ENCODE data around the gene CGNL1. TPM values are rescaled to one million over a fixed set of nuclear protein-coding genes. Genes with fewer than 3 reads are reported as not detected.

The CGNL1 gene
- total RNA-seq, 6 experiments from 2014 or later, result 23.6 to 54.5 (median 42.9) TPM

- no peak for ATAC-seq
- Histone ChIP-seq H3K9me3 (no peaks in the 10 kb centered on the region), H3K27me3 (no peaks in the 10 kb centered on the region), H3K27ac (no peak overlapping the region), H3K4me3 (no peak overlapping the region), H3K4me1 (no peaks in the 10 kb centered on the region), H3K36me3 (peaks cover 0 to 35% (median 1%) of the 10 kb centered on the region in 4 donors)
- TF ChIP-seq CTCF (IDR thresholded peaks at IDR 0.05), result no peak
- TF ChIP-seq POLR2A (IDR thresholded peaks at IDR 0.05), result no peak
- intact Hi-C loops (cut with DNase I), result loop anchor here in 1 of 2 donors (10.0 kb wide), 1 partner anchor 203 kb away; no protein-coding TSS in a partner anchor
- 91% methylated on average over 4 of the region's 4 CpGs for WGBS (ENCODE audit: insufficient coverage, low coverage, low lambda C conversion rate, missing lambda C conversion rate)
- DNase-seq, result no peak
Observed at GRCh38 chr15:57537488-57538264, 161.4 kb downstream of the CGNL1 start.

GRCh38 chr15:57538265-57538529 is 161.9 kb downstream of the CGNL1 start:
- intact Hi-C loops (cut with DNase I), result loop anchor here in 1 of 2 donors (10.0 kb wide), 1 partner anchor 203 kb away; no protein-coding TSS in a partner anchor
- no peaks in the 10 kb centered on the region for H3K4me1 ChIP-seq
- H3K27me3 ChIP-seq, result no peaks in the 10 kb centered on the region
- no peak for DNase-seq
- no peaks in the 10 kb centered on the region for H3K9me3 ChIP-seq
- no peak for ATAC-seq
- peaks cover 0 to 34% (median 1%) of the 10 kb centered on the region in 4 donors for H3K36me3 ChIP-seq
- H3K27ac ChIP-seq, result no peak overlapping the region
- no peak overlapping the region for H3K4me3 ChIP-seq
- TF ChIP-seq CTCF (IDR thresholded peaks at IDR 0.05), result no peak
- TF ChIP-seq POLR2A (IDR thresholded peaks at IDR 0.05), result no peak

GRCh38 chr15:57538821-57539220 is 162.5 kb downstream of the CGNL1 start:
- no peak for DNase-seq
- H3K9me3 ChIP-seq, result no peaks in the 10 kb centered on the region

GRCh38 chr15:57540211-57540610 is 163.9 kb downstream of the CGNL1 start:
- no peaks in the 10 kb centered on the region for H3K27me3 ChIP-seq
- ATAC-seq, result no peak
- DNase-seq, result no peak
- H3K4me1 ChIP-seq, result no peaks in the 10 kb centered on the region
- H3K36me3 ChIP-seq, result peaks cover 0 to 45% (median 9%) of the 10 kb centered on the region in 4 donors
- WGBS (ENCODE audit: insufficient coverage, low coverage, low lambda C conversion rate, missing lambda C conversion rate), result 75% methylated on average over 3 of the region's 3 CpGs
- no peak overlapping the region for H3K27ac ChIP-seq
- intact Hi-C loops (cut with DNase I), result no loop called here
- TF ChIP-seq CTCF (IDR thresholded peaks at IDR 0.05), result no peak
- no peak for TF ChIP-seq POLR2A (IDR thresholded peaks at IDR 0.05)
- H3K9me3 ChIP-seq, result no peaks in the 10 kb centered on the region
- H3K4me3 ChIP-seq, result no peak overlapping the region

More at GRCh38 chr15:57538821-57539220, 162.5 kb downstream of the CGNL1 start:
- peaks cover 0 to 39% (median 4%) of the 10 kb centered on the region in 4 donors for H3K36me3 ChIP-seq
- no peaks in the 10 kb centered on the region for H3K4me1 ChIP-seq
- TF ChIP-seq POLR2A (IDR thresholded peaks at IDR 0.05) (no peak), CTCF (IDR thresholded peaks at IDR 0.05) (no peak)
- WGBS (ENCODE audit: insufficient coverage, low coverage, low lambda C conversion rate, missing lambda C conversion rate), result 88% methylated on average over 4 of the region's 9 CpGs
- H3K4me3 ChIP-seq, result no peak overlapping the region
- ATAC-seq, result no peak
- H3K27ac ChIP-seq, result no peak overlapping the region
- H3K27me3 ChIP-seq, result no peaks in the 10 kb centered on the region
- intact Hi-C loops (cut with DNase I), result loop anchor here in 1 of 2 donors (10.0 kb wide), 1 partner anchor 204 kb away; no protein-coding TSS in a partner anchor
